Stimulated activated CD8-positive, alpha-beta memory T cell treated with anti-CD3 and anti-CD28 coated beads, Interleukin-4, amount 100 ng/mL, for 24 hours (primary cell): ENCODE data around the gene UBD.

ENCODE experiments used
- DNase-seq: peaks from one replicate; pipeline ENCODE4 v3.0.0-alpha.2; 2020; ENCODE audit warnings: low read depth

The UBD gene

DNA sequence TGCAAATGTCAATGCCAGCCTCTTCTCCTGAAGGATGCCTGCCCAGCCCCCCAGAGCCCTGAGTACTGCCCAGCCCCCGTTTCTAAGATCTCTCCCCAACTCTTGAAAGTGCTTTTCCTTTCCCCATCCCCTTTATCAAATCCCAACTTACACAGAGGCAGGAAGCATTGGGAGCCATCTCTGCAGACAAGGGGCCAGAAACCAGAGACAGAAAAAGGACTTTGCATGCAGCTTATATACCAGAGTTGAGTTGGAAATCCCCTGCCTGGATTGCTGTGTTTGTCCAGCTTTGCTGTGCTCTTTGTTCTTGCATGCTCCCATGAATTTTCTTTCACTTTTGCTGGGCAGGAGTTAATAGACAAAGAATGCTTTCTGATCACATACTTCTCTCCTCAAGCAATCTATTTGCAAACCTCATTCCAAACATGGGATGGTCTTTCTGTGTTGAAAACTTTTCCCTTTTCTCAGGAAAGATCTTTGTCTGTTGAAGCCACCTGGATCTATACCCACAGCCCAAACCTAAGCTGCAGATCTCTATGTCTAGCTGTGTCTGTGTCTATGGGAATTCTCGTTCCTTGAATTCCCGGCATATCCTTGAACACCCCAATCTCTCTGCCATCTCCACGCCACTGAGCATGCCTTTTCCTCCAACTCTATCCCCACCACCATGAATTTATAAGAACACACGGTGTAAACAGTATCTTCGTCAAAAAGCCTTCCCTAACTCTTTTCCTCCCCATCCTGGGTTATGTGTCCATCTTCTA lies at the start of gene UBD:
Gene UBD, minus strand, starts transcription at position 209 of the 764 bp plus-strand sequence. Its CDS starts 31 bp downstream, at position 178.
- no peak for DNase-seq

DNA sequence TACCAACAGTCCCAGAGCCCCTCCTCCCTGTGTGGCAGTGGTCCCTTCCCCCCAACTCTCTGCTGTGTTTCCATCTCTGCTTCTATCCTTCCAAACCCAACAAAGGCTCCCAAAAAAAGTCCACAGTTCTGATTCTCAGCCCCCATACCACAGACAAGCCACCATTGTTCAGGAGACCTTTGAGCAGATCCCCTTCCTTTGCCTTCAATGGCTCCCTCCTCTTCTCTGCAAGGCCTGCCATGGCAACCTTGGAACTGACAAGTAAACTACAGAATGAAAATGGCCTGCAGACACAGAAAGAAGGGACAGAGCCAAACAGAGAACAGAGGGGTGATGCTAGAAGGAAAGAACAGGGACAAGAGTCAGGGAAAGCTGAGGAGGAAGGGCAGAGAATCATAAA lies 48.6 kb upstream of the UBD start:
- DNase-seq, result no peak

DNA sequence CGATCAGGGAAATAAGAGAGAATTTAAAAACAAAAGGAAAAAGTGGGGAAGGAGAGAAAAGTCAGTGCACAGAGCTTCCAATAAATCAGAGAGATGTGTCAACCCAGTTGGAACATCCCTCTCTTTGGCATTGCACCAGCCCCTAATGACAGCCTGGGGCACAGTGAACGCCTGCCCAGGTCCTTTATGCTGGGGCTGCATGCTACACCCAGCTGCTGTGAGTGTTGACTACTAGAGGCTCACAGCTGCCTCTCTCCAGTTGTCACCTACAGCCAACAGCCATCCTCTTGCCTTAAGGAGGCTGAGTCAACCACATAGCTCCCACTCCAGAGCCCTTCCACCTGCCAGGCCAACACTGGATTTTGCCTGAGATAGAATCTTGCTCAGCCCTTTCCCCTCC lies 44.4 kb upstream of the UBD start:
- DNase-seq, result no peak

DNA sequence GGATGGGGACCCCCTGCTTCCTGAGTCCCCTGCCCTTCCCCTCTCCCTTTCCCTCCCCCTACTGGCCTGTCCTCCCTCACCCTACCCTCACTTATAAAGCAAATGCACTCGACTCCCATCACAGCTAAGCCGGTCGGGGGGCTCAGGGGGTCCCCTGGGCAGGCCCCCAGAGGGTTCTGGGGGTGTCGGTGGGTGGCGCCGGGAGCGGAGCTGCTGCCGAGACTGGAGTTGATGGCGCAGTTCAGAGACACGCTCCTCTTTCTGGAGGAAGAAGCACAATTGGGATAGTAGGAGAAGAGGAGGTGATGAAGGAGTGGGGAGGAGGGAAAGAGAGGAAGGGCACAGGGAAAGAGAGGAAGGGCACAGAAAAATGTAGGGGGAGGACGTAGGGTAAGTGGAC lies 43.9 kb upstream of the UBD start:
- DNase-seq, result no peak

DNA sequence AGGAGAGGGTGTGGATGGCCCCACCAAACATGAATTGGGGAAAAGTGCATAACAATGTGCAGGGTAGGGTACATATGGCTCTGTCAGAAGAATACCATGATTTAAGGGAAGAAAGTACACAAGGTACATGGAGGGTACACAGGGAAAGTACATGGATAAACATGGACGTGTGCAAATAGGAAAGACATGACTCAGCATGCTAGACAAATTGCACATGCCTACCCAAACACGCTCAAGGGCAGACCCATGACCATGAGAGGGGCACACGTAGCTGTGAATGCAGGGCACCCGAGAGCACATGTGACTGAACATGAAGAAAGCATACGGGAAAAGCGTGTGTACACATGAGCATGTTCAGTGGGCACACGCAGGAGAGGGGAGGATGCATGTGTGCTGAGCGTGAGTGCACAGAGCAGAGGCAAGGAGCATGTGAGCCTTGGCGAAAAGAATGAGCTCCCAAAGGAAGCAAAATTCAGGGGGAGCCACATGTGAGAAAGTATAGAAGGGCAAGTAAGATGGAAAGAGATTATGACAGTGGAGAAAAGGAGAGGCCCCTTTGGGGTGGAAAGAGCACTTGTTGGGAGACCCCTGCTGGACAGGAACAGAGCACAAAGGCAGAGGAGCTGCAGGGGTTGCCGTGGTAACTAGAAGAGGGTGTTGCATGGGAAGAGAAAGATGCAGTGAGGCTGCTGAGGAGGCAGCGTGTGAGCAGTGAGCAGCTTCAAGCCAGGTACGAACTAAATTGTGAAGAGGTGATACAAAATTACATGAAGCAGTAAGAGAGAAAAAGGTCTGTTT lies 43.2 kb upstream of the UBD start:
- no peak for DNase-seq

DNA sequence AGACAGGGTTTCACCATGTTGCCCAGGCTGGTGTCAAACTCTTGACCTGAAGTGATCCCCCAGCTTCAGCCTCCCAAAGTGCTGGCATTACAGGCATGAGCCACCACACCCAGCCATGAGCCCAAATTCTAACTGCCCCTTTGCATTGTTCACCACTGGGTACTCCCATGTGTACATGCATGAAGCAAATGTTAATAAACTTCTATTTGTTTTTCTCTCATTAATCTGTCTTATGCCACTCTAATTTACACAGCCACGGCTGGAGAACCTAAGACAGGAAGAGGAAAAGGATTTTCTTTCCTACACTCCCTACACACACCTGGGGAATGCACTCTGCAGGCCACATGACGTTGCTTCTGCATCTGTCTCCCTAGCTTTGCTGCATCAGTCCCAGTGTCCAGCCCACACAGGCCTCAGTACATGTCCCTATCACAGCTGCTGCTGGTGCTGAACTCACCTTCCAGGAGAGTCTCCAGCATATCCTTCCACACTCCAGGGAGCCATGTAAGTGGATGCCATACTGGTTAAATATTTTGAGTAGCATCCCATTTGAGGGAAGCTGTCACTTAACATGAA lies 38.7 kb upstream of the UBD start:
- DNase-seq, result no peak

DNA sequence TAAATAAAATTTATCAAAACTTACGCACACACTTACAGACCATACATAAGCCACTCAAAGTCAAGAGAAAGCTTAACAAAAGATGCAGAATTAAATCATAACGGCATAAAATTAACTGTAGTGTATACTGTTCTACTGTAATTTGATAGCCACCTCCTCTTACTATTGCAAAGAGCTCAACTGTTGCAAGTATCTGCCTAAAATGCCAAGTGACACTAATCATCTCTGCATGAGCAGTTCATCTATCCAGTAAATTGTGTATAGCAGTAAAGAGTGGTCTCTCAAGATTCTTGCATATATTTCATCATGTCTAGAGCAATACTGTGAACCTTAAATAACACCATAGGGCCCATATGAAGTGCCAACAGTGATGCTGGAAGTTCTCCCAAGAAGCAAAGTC lies 37.7 kb upstream of the UBD start:
- no peak for DNase-seq

DNA sequence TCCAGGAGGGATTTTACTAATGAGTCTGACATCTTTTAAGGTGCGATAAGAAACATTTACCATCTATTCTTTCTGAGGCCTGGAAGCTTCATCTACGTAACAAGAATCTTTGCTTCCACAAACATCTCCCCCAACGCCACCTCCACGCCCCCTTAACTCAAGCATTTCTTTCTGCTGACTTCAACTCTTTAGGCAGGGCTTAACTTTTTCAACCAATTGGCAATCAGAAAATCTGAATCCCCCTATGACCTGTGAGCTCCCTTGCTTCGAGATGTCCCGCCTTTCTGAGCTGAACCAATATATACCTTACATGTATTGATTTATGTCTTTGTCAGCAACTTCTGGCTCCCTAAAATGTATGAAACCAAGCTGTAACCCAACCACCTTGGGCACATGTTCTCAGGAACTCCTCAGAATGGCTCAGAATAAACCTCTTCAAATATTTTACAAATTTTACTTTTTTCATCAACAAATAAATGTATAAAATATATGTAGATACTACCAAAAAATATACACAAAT lies 36.9 kb upstream of the UBD start:
- DNase-seq, result no peak

DNA sequence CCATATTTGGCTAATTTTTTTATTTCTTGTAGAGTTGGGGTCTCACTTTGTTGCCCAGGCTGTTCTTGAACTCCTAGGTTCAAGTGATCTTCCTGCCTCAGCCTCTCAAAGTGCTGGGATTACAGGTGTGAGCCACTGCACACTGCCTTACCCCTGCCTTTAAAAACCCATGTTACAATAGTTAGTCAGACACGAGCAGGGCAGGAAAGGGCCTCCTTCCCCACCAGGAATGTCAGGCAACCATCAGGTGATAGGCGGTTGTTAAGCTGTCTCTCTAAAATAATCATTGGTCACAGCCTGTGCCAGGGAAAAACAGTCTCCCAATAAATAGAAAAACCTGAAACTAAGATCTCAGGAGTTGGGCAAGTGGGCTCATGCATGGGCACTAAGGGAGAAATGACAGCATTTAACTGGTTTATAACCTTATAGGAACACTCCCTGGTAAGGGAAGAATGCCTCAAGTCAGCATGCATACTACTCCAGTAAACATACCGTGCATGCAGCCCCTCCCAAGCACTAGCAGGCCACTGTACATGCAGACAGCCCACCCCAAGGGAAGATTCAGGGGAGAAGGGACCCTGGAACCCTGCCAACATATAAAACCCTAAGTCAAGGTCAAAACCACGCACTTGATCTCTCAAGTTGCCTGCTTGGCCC lies 33.8 kb upstream of the UBD start:
- DNase-seq, result no peak

DNA sequence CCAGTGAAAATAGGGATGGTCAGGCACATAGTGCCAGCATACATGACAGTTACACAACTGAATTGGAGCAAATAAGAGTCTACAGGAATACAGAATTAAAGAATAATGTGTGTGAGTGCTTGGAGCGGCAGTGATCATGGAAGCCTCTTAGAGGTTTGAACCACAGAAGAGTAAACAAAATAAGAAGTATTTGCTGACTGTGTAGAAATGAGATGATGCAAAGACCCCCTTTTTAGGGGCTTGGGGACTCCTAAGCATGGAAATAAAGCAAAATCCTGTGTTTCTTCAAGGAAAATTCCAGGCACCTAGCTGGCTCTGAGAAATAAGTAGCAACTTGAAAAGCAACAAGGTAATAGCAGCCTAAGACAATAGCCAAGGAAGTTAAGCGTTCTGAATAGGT lies 32.1 kb upstream of the UBD start:
- no peak for DNase-seq

DNA sequence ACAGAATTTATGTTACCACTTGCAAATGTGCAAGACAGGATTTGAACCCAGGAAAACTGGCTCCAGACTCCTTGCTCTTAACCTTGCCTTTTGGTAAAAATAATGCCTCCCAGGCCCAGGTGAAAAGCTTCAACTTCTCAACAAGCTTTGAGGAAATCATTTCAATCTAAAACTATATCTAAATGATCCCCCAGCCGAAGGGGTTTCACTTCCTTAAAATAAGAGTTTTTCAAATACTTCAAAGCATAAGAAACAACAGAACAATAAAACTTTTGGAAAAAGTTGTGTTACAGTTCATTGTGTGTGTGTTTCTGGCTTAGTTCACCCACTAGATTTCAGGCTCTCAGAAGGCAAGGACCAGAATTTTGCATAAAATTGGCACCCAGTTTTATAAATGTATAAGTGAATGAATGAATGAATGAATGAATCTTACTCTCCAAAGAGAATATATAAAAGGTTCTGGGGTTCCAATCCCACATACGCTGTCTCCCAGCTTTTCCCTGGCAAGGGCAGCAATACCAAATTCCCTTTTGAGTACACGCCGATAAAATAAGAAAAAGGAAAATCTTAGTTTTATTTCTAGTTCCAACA lies 30.8 kb upstream of the UBD start:
- no peak for DNase-seq

DNA sequence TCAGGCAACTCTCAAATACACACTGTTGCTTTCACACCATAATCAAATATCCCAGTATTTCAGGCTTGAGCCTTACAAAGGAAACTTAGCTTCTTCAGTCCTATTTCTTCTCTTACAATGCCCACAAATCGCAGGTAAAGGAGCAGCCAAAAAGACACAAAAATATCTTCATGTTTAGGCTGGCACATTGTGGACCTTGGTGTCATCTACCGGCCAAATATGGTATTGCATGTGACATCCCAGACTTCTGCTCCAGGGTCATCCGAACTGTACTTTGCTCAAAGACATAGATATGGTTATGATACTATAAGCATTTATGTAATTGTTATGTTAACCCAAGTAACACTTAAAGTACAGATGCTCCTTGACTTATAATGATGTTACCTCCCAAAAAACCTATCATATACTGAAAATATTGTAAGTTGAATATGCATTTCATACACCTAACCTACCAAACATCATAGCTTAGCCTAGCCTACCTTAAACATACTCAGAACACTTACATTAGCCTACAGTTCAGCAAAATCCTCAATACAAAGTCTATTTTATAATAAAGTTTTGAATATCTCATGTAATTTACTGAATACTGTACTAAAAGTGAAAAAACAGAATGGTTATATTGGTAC lies 30.0 kb upstream of the UBD start:
- DNase-seq, result peak; percentile 12

DNA sequence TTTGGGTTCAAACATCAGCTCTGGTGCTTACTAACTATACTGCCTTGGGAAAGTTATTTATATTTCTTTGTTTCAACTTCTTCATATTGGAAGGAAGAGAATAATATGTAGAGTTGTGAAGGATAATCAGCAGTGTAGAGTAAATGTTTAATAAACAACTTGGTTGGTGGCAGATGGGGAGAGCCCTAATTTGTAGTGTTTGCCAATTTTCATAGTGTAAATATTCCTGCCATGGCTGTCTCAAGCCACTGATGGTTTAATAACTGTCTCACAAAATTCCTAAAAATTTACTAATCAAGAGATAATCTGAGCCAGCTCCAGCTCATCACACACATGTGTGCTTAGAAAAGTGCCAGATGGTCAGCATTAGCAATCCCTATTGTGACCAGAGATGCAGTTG lies 25.3 kb upstream of the UBD start, which contains the start of gene OR2H2:
Gene OR2H2, plus strand, starts transcription at position 301 of the 400 bp plus-strand sequence. CDS start 2,824 bp downstream, outside the sequence.
- no peak for DNase-seq

DNA sequence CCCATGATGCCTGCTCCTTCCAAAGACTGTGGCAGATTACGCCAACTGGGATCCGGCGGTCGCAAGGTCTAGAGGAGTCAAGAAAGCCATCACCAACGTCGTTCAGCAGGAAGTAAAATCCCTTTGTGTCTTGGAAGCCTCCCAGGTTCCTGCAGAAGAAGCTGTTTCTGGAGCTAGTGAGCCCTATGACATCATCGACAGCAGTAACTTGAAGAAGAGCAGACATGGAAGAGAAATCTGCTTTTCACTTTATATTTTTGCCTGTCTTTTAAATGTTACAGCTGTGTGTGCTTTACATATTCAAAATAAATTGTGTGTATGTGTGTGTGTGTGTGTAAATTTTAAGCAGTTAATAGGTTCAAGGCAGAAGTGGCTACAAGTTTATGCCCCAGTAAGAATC lies 18.0 kb upstream of the UBD start:
- no peak for DNase-seq

DNA sequence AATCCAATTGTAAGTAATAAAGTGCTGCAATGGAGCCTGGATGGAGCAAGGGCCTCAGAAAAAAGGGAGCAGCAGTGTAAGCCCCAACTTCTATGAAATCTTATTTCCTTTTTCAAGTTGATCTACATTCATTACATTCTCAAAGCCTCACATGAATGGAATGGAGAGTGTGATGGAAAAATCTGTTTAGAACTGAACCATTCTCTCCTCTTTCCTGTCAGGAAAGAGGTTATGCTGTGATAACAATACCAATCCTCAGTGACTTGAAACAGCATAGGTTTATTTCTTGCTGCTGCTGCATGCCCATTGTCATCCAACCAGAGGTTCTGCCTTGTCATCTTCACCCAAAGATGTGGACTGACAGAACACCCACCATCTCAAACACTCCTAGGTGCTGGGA lies 16.5 kb upstream of the UBD start:
- no peak for DNase-seq

DNA sequence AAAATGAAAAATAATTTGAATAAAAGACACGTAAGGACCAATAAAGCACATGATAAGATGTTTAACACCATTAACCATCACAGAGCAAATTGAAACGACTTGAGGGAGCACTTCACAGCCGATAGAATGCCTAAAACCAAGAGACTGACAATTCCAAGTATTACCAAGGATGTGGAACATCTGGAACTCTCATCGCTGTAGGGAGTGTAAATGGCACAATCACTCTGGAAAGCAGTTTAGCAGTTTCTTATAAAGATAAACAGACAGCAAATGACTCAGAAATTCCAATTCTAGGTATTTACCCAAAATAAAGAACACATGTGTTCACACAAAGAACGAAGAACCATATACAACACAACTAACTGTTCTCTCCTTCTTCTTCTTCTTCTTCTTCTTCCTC lies 8.5 kb upstream of the UBD start:
- no peak for DNase-seq

DNA sequence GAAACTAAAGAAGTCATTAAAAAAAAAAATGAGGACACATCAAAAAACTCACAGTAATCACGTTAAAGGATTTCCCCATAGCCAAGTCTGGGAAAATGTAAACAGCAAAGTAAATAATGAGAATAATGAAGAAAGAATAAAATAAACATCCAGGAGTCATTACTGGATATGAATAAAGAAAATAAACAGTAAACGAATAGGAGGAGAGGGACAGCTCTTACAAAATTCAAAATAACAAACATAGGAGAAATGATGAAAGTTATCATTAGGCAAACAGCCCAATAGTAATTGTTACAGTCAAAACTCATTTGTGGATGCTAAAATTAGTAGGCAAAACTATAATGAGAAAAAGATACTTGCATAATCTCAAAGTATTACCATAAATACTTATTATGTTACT lies 8.0 kb upstream of the UBD start:
- DNase-seq, result no peak

DNA sequence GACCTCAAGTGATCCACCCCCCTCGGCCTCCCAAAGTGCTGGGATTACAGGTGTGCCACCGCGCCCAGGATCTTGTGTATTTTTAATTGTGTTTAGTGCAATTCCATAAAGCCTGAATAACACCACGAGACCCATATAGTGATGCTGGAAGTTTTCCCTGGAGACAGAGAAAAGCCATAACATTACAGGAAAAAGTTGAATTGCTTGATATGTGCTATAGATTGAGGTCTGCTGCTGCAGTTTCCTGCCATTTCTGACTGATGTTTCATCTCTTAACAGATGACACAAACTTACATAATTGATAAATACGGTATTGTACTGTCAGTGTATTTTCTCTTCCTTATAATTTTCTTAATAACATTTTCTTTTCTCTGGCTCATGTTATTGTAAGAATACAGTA lies 7.3 kb upstream of the UBD start:
- no peak for DNase-seq

DNA sequence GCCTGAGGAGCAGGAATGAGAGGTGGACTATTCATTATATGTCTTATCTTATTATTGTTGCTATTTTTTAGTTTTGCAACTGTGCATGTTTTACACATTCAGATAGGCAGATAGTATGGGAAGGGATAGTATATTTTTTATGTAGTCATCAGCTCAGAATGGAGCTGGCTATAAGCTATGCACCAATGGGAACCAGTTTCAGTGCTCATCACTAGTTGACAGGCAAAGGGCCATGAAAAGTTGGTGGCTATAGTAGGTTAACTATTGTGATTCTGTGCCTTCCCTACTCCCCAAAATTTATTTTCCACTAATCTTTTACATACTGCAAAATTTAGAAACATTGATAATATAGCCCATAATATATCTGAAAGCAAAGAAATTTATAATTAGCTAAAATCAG lies 5.3 kb upstream of the UBD start:
- no peak for DNase-seq

DNA sequence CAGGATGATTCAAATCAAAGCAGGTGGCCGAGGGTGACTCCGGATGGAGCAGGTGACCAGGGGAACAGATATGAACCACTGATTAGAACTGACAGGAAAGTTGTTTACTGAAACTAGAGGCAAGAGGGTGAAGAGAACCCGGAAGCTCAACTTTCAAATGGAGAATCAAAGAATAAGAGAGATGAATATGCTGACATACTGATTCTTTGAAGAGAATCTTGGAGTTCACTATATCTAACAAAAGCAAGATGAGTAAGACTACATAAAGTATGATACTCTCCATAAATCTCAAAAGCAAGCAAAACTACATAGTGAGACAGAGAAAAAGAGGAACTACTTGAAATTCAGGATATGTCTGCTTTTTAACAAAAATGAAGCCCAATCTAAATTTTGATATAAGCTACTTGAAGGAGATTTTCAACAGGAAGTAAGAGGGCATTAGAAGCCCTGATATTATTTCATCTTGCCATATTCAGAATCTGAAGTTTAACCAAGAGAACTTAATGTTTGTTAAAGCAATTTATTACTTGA lies 4.0 kb upstream of the UBD start:
- no peak for DNase-seq

DNA sequence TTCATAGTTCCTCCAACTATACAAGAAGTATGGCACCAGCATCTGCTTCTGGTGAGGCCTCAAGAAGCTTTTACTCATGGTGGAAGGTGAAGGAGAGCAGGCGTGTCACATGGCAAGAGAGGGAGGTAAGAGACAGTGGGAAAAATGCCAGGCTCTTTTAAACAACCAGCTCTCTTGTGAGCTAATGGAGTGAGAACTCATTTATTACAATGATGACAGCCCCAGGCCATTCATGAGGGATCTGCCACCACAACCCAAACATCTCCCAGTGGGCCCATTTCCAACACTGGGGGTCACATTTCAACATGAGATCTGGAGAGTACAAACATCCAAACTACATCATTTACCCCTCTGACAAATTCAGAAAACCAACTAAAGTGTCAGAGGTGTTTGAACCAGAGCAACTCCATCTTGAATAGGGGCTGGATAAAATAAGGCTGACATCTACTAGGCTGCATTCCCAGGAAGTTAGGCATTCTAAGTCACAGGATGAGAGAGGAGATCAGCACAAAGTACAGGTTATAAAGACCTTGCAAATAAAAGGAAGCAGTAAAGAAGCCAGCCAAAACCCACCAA lies 2.2 kb upstream of the UBD start:
- no peak for DNase-seq
